CD14-positive monocyte (primary cell): ENCODE results near the gene LRRC8E. TPM values are rescaled to one million over a fixed set of nuclear protein-coding genes. Genes with fewer than 3 reads are reported as not detected.

Experiments
- DNase-seq, 3 donors: peaks; one replicate each; pipeline ENCODE4 v3.0.0-alpha.2; 2011 to 2022
- H2AFZ ChIP-seq: 2 replicates; pipeline ENCODE4 v1.6.0; 2012; ENCODE audit warnings: mild to moderate bottlenecking, low read depth, low read length, inconsistent platforms; ENCODE audit not compliant: insufficient read depth, poor library complexity, severe bottlenecking
- H3K27ac ChIP-seq, 2 donors: 1 replicate in 1 of 2; 2 replicates in 1 of 2; pipeline ENCODE4 v1.5.1; 2012 to 2013; ENCODE audit warnings: low read length in 2 of 2, control low read depth in 1 of 2, inconsistent platforms in 1 of 2, low read depth in 1 of 2, mild to moderate bottlenecking in 1 of 2
- H3K27me3 ChIP-seq, 2 donors: one replicate each; pipeline versions ENCODE4 v1.6.0 to v1.6.1; 2011 to 2013; ENCODE audit warnings: low read length in 2 of 2; ENCODE audit not compliant: control insufficient read depth in 2 of 2, insufficient read depth in 2 of 2
- H3K36me3 ChIP-seq, 2 donors: replicated peaks in 1 of 2; 1 replicate in 1 of 2; 2 replicates in 1 of 2; pipeline versions ENCODE4 v1.5.1 to v1.6.1; 2012 to 2013; ENCODE audit warnings: low read length in 2 of 2, control low read depth in 1 of 2, inconsistent platforms in 1 of 2, mild to moderate bottlenecking in 1 of 2; ENCODE audit not compliant: insufficient read depth in 2 of 2, control insufficient read depth in 1 of 2
- H3K4me1 ChIP-seq, 2 donors: 1 replicate in 1 of 2; 2 replicates in 1 of 2; pipeline versions ENCODE4 v1.5.1 to v1.6.1; 2012 to 2013; ENCODE audit warnings: low read length in 2 of 2, control low read depth in 1 of 2, inconsistent platforms in 1 of 2, mild to moderate bottlenecking in 1 of 2, moderate library complexity in 1 of 2; ENCODE audit not compliant: insufficient read depth in 2 of 2, control insufficient read depth in 1 of 2
- H3K4me2 ChIP-seq: replicated peaks from 2 replicates; pipeline ENCODE3; 2012; ENCODE audit warnings: low read length, moderate library complexity, mild to moderate bottlenecking; ENCODE audit not compliant: poor library complexity, severe bottlenecking; ENCODE audit errors: extremely low read depth
- H3K4me3 ChIP-seq, 3 experiments: fragments of 200-600 bp in 1 of 3; sonication (generic) in 1 of 3; replicated peaks in 1 of 3; 1 replicate in 2 of 3; 2 replicates in 1 of 3; pipeline ENCODE4 v1.5.1; 2011 to 2013; ENCODE audit warnings: low read length in 3 of 3, mild to moderate bottlenecking in 3 of 3, control low read depth in 2 of 3, low read depth in 2 of 3, inconsistent platforms in 1 of 3, moderate library complexity in 1 of 3
- H3K79me2 ChIP-seq: 2 replicates; pipeline ENCODE4 v1.6.0; 2012; ENCODE audit warnings: mild to moderate bottlenecking, control low read depth, inconsistent platforms, low read length, moderate library complexity; ENCODE audit not compliant: insufficient read depth
- H3K9ac ChIP-seq: 2 replicates; pipeline ENCODE4 v1.6.0; 2017; ENCODE audit warnings: low read length, mild to moderate bottlenecking; ENCODE audit not compliant: insufficient read depth, poor library complexity, severe bottlenecking
- H3K9me3 ChIP-seq, 2 donors: replicated peaks in 1 of 2; 1 replicate in 1 of 2; 2 replicates in 1 of 2; pipeline versions ENCODE4 v1.5.1 to v1.6.1; 2012 to 2013; ENCODE audit warnings: low read length in 2 of 2, control low read depth in 1 of 2; ENCODE audit not compliant: control insufficient read depth in 1 of 2, insufficient read depth in 1 of 2
- H4K20me1 ChIP-seq: 2 replicates; pipeline ENCODE4 v1.6.0; 2012; ENCODE audit warnings: mild to moderate bottlenecking, low read length, control low read depth, moderate library complexity; ENCODE audit not compliant: insufficient read depth
- H3K27ac Mint-ChIP-seq, 7 donors: one replicate each; pipeline ENCODE4 v1.8.0; 2020; ENCODE audit warnings: mild to moderate bottlenecking in 7 of 7, mixed read lengths in 7 of 7, moderate library complexity in 6 of 7, inconsistent platforms in 2 of 7
- H3K27me3 Mint-ChIP-seq, 3 donors: one replicate each; pipeline ENCODE4 v1.8.0; 2021 to 2022; ENCODE audit warnings: low read depth in 3 of 3, mild to moderate bottlenecking in 3 of 3, mixed read lengths in 3 of 3, moderate library complexity in 3 of 3, inconsistent platforms in 1 of 3
- H3K36me3 Mint-ChIP-seq, 2 donors: one replicate each; pipeline ENCODE4 v1.8.0; 2020; ENCODE audit warnings: mixed read lengths in 2 of 2, inconsistent platforms in 1 of 2, mild to moderate bottlenecking in 1 of 2
- H3K4me1 Mint-ChIP-seq: one replicate; pipeline ENCODE4 v1.8.0; 2020; ENCODE audit warnings: mild to moderate bottlenecking, mixed read lengths
- H3K4me3 Mint-ChIP-seq, 2 donors: one replicate each; pipeline ENCODE4 v1.8.0; 2020; ENCODE audit warnings: mild to moderate bottlenecking in 2 of 2, mixed read lengths in 2 of 2, moderate library complexity in 1 of 2
- H3K9me3 Mint-ChIP-seq, 7 donors: one replicate each; pipeline ENCODE4 v1.8.0; 2020 to 2022; ENCODE audit warnings: mixed read lengths in 7 of 7, mild to moderate bottlenecking in 6 of 7, moderate library complexity in 6 of 7, inconsistent platforms in 2 of 7
- WGBS: methylation state at CpG from one replicate; pipeline ENCODE4 v1.1.5; 2013; ENCODE audit warnings: missing lambda C conversion rate; ENCODE audit not compliant: insufficient coverage; 5-methylcytosine and 5-hydroxymethylcytosine counted together
- intact Hi-C, 2 donors: fragments of 100-400 bp; cut with micrococcal nuclease; formaldehyde crosslinking; loops; one replicate each; pipeline versions ENCODE4 v1.15.0 to v1.15.1; 2023
- polyA plus RNA-seq, 3 donors: library from polyadenylated mRNA; depleted of rRNA in 1 of 3; unstranded in 2 of 3; stranded (reverse) in 1 of 3; fragments of 300-500 nt in 2 of 3; fragments of >200 nt in 1 of 3; fragmentation: Illumina TruSeq in 2 of 3; gene quantifications; 1 replicate in 2 of 3; 2 replicates in 1 of 3; pipeline ENCODE4 v1.2.3, GENCODE V29; 2012 to 2021
- TF ChIP-seq, protein P1 (sequence below): fragments of 200-600 bp; IDR thresholded peaks from one replicate; pipeline ENCODE4 v1.8.0; 2022; ENCODE audit warnings: antibody characterized with exemption, mild to moderate bottlenecking

The LRRC8E gene
- polyA plus RNA-seq, 3 donors: not detected

DNA sequence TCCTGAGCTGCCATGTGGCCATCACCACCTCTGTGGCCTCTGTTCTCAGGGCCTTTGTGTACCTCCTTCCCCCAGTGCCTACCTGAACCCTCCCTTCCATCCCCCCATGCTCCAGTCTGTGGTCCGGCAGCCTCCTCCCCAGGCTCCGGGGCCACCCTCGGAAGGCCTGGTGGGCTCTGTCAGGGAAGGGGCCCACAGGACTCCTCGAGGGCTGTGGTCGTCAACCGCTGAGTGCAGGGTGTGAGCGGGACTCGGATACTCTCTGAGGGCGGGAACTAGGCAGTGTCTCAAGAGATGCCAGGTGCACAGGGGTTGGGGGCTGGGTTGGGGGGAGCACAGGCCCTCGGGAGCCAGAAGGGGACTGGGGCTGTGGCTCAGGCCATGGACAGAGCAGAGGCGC lies 19.2 kb downstream of the LRRC8E start:
- H4K20me1 ChIP-seq: peaks cover 77% of the 10 kb centered on the region
- no peak overlapping the region for H3K27ac Mint-ChIP-seq

DNA sequence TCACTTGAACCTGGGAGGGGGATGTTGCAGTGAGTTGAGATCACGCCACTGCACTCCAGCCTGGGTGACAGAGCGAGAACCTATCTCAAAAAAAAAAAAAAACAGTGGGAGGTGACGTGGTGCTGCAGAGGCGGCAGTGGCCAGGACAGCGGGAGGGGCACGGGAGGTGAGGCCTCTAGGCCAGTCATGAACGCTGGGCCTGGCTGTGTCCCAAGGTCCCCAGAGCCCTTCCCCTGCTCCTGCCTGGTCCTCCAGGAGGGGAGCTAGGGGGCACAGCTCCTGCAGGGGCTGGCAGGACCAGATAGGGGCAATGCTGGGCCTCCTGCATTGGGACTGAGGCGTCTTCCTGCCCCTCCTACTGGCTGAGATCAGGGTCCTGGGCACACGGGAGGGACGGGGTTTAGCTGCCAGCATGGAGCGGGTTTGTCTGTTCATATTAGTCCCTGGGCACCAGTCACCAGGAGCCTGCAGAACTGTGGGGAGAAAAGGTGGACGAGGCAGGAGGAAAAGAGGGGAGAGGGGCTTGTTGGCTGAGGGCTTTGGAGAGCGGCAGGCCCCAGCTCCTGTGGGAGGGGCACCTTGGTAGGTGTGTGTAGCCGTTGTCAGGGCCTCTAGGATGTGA lies 19.9 kb downstream of the LRRC8E start:
- Histone ChIP-seq H3K27me3 (no peaks in the 10 kb centered on the region), H3K4me2 (no peak overlapping the region), H3K4me3 (no peak overlapping the region), H2AFZ (no peak overlapping the region), H3K4me1 (peaks cover 11 to 17% of the 10 kb centered on the region in 2 donors), H3K9me3 (no peaks in the 10 kb centered on the region), H4K20me1 (peaks cover 83% of the 10 kb centered on the region), H3K27ac (no peak overlapping the region), H3K36me3 (peaks cover 46 to 55% of the 10 kb centered on the region in 2 donors), H3K79me2 (peaks cover 39% of the 10 kb centered on the region), H3K9ac (no peak overlapping the region)
- Mint-ChIP-seq H3K27ac (no peak overlapping the region), H3K4me3 (no peak overlapping the region), H3K27me3 (peaks cover 2 to 4% (median 3%) of the 10 kb centered on the region in 3 donors), H3K4me1 (peaks cover 13% of the 10 kb centered on the region), H3K9me3 (no peaks in the 10 kb centered on the region), H3K36me3 (peaks cover 37 to 63% of the 10 kb centered on the region in 2 donors)
- intact Hi-C loops: loop anchor here in 1 of 2 donors (10.0 kb wide), 1 partner anchor 273 kb away; the partner anchor contains the start of genes PCP2 and STXBP2
- 91% methylated on average over 14 of the region's 14 CpGs for WGBS
- TF ChIP-seq, protein P1, sequence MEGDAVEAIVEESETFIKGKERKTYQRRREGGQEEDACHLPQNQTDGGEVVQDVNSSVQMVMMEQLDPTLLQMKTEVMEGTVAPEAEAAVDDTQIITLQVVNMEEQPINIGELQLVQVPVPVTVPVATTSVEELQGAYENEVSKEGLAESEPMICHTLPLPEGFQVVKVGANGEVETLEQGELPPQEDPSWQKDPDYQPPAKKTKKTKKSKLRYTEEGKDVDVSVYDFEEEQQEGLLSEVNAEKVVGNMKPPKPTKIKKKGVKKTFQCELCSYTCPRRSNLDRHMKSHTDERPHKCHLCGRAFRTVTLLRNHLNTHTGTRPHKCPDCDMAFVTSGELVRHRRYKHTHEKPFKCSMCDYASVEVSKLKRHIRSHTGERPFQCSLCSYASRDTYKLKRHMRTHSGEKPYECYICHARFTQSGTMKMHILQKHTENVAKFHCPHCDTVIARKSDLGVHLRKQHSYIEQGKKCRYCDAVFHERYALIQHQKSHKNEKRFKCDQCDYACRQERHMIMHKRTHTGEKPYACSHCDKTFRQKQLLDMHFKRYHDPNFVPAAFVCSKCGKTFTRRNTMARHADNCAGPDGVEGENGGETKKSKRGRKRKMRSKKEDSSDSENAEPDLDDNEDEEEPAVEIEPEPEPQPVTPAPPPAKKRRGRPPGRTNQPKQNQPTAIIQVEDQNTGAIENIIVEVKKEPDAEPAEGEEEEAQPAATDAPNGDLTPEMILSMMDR: no peak
- DNase-seq: no peak

More for the DNA sequence above, 19.2 kb downstream of the LRRC8E start:
- no peak overlapping the region for H3K27ac ChIP-seq
- H2AFZ ChIP-seq: no peak overlapping the region
- H3K9ac ChIP-seq: no peak overlapping the region
- WGBS: 97% methylated on average over 8 of the region's 11 CpGs
- peaks cover 40 to 49% of the 10 kb centered on the region in 2 donors for H3K36me3 ChIP-seq
- no peaks in the 10 kb centered on the region for H3K9me3 ChIP-seq
- intact Hi-C loops: loop anchor here in 1 of 2 donors (10.0 kb wide), 1 partner anchor 273 kb away; the partner anchor contains the start of genes PCP2 and STXBP2
- H3K4me1 ChIP-seq: peaks cover 18 to 23% of the 10 kb centered on the region in 2 donors
- no peak overlapping the region for H3K4me3 Mint-ChIP-seq
- TF ChIP-seq, protein P1: no peak
- peaks cover 39% of the 10 kb centered on the region for H3K79me2 ChIP-seq
- H3K9me3 Mint-ChIP-seq: peaks cover 0 to 2% (median 0%) of the 10 kb centered on the region in 7 donors
- DNase-seq: no peak
- no peaks in the 10 kb centered on the region for H3K27me3 ChIP-seq
- H3K4me1 Mint-ChIP-seq: peaks cover 19% of the 10 kb centered on the region
- H3K36me3 Mint-ChIP-seq: peaks cover 31 to 57% of the 10 kb centered on the region in 2 donors
- H3K27me3 Mint-ChIP-seq: peaks cover 2 to 3% (median 2%) of the 10 kb centered on the region in 3 donors
- no peak overlapping the region for H3K4me3 ChIP-seq
- no peak overlapping the region for H3K4me2 ChIP-seq
